Right forelimb (tissue), 1 donor: Measurements from ENCODE around the gene SYT9.

Experiments used
- DNase-seq: peaks from one replicate; pipeline ENCODE4 v3.0.0-alpha.2; 2018

Gene SYT9

GRCh38 chr11:7435176-7435575, 183.5 kb downstream of the SYT9 start:
- no peak for DNase-seq

- DNase-seq: no peak
Measured at GRCh38 chr11:7436146-7436545, 184.4 kb downstream of the SYT9 start.

GRCh38 chr11:7436657-7437056, 185.0 kb downstream of the SYT9 start:
- no peak for DNase-seq

- DNase-seq: no peak
Measured at GRCh38 chr11:7437696-7438095, 186.0 kb downstream of the SYT9 start.

- no peak for DNase-seq
Measured at GRCh38 chr11:7439746-7440320, 188.1 kb downstream of the SYT9 start.

- peak; percentile 70 for DNase-seq
Measured at GRCh38 chr11:7442588-7443215, 191.0 kb downstream of the SYT9 start.

GRCh38 chr11:7444091-7444981, 192.6 kb downstream of the SYT9 start:
- DNase-seq: no peak

- no peak for DNase-seq
Measured at GRCh38 chr11:7445564-7445963, 193.9 kb downstream of the SYT9 start.

GRCh38 chr11:7448201-7448600, 196.5 kb downstream of the SYT9 start:
- no peak for DNase-seq

GRCh38 chr11:7449211-7449840, 197.6 kb downstream of the SYT9 start:
- no peak for DNase-seq

GRCh38 chr11:7449841-7450214, 198.1 kb downstream of the SYT9 start:
- DNase-seq: no peak

- no peak for DNase-seq
Measured at GRCh38 chr11:7450836-7451235, 199.1 kb downstream of the SYT9 start.

GRCh38 chr11:7451520-7451919, 199.8 kb downstream of the SYT9 start:
- no peak for DNase-seq

GRCh38 chr11:7451952-7452494, 200.3 kb downstream of the SYT9 start:
- no peak for DNase-seq

- no peak for DNase-seq
Measured at GRCh38 chr11:7454854-7455253, 203.2 kb downstream of the SYT9 start.

- no peak for DNase-seq
Measured at GRCh38 chr11:7457211-7457610, 205.5 kb downstream of the SYT9 start.

GRCh38 chr11:7462706-7463105, 211.0 kb downstream of the SYT9 start:
- DNase-seq: no peak

- DNase-seq: no peak
Measured at GRCh38 chr11:7467652-7468051, 215.9 kb downstream of the SYT9 start.

- DNase-seq: no peak
Measured at GRCh38 chr11:7469351-7469865, 217.7 kb downstream of the SYT9 start.

GRCh38 chr11:7471071-7471470, 219.4 kb downstream of the SYT9 start:
- DNase-seq: no peak

- no peak for DNase-seq
Measured at GRCh38 chr11:7473717-7474116, 222.0 kb downstream of the SYT9 start.

- DNase-seq: no peak
Measured at GRCh38 chr11:7480113-7480512, 228.4 kb downstream of the SYT9 start.

- DNase-seq: no peak
Measured at GRCh38 chr11:7484131-7484530, 232.4 kb downstream of the SYT9 start.
